ENCODE measurements around the gene MUC4.

DNA sequence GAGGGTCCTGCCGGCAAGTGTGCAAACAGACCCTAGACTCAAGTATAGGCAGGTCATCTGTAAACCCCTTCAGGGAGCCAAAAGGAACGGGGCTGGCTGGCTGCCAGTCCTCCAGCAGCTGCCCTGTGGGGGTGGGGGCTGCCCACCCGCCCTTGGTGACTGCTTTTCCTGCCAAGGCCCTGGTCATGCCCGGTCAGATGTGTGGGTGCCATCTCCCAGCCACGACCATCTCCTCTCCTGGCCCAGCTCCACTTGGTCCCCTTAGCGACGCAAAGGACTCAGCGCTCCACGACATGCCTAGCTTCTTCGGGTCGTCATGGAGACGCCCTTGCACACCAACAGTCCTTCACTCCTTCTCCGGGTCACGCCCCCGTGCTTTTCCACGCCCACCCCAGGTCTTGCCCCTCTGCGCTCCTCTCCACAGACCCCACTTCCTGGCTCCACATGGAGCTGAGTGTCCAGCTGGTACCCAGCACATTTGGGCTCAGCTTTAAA lies 2.4 kb downstream of the MUC4 start:
- TF ChIP-seq POLR2A (IDR thresholded peaks at IDR 0.05) = no peak
- TF ChIP-seq, protein P1, sequence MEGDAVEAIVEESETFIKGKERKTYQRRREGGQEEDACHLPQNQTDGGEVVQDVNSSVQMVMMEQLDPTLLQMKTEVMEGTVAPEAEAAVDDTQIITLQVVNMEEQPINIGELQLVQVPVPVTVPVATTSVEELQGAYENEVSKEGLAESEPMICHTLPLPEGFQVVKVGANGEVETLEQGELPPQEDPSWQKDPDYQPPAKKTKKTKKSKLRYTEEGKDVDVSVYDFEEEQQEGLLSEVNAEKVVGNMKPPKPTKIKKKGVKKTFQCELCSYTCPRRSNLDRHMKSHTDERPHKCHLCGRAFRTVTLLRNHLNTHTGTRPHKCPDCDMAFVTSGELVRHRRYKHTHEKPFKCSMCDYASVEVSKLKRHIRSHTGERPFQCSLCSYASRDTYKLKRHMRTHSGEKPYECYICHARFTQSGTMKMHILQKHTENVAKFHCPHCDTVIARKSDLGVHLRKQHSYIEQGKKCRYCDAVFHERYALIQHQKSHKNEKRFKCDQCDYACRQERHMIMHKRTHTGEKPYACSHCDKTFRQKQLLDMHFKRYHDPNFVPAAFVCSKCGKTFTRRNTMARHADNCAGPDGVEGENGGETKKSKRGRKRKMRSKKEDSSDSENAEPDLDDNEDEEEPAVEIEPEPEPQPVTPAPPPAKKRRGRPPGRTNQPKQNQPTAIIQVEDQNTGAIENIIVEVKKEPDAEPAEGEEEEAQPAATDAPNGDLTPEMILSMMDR (IDR thresholded peaks at IDR 0.05) = no peak
